ENCODE measurements around the gene SDK1.

GRCh38 chr7:3443716-3444115 is 142.7 kb downstream of the SDK1 start:
- TF ChIP-seq POLR2A (IDR thresholded peaks at IDR 0.05; ENCODE audit: control extremely low read depth in 1 of 2, low read depth in 2 of 2, low read length in 2 of 2) (no peak), KDM1A (IDR thresholded peaks at IDR 0.05; ENCODE audit: borderline replicate concordance, low read length) (no peak), EP300 (IDR thresholded peaks at IDR 0.05; ENCODE audit: borderline replicate concordance in 1 of 2, low read depth in 2 of 2, low read length in 2 of 2) (no peak), CTCF (IDR thresholded peaks at IDR 0.05; ENCODE audit: control extremely low read depth in 1 of 3, insufficient read depth in 1 of 3, low read depth in 1 of 3, low read length in 3 of 3) (no peak), SRF (IDR thresholded peaks at IDR 0.05; ENCODE audit: low read depth, low read length) (no peak), RFX5 (IDR thresholded peaks at IDR 0.05; ENCODE audit: borderline replicate concordance, low read depth, low read length) (no peak), GTF2F1 (IDR thresholded peaks at IDR 0.05; ENCODE audit: borderline replicate concordance, low read depth, low read length) (no peak), SP2 (IDR thresholded peaks at IDR 0.05; ENCODE audit: low read length) (no peak), YY1 (IDR thresholded peaks at IDR 0.05; ENCODE audit: low read depth, low read length) (no peak), EZH2 (IDR thresholded peaks at IDR 0.05; ENCODE audit: low read depth, low read length, severe bottlenecking) (no peak), TAF1 (IDR thresholded peaks at IDR 0.05; ENCODE audit: low read depth, low read length) (no peak), NRF1 (IDR thresholded peaks at IDR 0.05; ENCODE audit: low read depth, low read length) (no peak)
